ENCODE data around the gene DAB2IP.

The DAB2IP gene

DNA sequence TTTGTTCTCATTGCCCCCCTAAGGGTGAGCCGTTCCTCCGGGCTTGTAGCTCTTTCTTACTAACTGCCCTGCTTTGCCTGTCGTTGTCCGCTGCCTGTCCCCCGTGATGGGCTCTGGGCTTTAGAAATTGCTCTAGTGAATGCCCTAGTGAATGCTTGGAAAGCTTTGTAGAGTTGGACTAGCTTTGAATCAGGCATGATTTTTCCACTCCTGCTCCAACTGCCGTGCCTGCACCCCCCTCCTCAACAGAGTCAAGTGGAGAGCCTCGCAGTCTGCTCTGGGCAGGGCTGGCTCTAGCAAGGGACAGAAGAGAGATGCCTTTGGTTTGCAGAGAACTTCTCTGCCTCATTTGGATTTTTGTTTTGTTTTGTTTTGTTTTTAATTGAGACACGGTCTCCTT is 46.8 kb upstream of the DAB2IP start:
- no peaks in the 10 kb centered on the region for H4K20me1 ChIP-seq (ENCODE audit: control insufficient read depth, insufficient read depth, low read depth, low read length)
- H3K36me3 ChIP-seq (ENCODE audit: control insufficient read depth, low read length), result no peaks in the 10 kb centered on the region
- H3F3A ChIP-seq (ENCODE audit: control insufficient read depth, insufficient read depth), result no peaks in the 10 kb centered on the region
- H3K4me1 ChIP-seq (ENCODE audit: control insufficient read depth, low read length), result peaks cover 5% of the 10 kb centered on the region; the same call in 1 of the 2 replicates
- TF ChIP-seq, protein P1, sequence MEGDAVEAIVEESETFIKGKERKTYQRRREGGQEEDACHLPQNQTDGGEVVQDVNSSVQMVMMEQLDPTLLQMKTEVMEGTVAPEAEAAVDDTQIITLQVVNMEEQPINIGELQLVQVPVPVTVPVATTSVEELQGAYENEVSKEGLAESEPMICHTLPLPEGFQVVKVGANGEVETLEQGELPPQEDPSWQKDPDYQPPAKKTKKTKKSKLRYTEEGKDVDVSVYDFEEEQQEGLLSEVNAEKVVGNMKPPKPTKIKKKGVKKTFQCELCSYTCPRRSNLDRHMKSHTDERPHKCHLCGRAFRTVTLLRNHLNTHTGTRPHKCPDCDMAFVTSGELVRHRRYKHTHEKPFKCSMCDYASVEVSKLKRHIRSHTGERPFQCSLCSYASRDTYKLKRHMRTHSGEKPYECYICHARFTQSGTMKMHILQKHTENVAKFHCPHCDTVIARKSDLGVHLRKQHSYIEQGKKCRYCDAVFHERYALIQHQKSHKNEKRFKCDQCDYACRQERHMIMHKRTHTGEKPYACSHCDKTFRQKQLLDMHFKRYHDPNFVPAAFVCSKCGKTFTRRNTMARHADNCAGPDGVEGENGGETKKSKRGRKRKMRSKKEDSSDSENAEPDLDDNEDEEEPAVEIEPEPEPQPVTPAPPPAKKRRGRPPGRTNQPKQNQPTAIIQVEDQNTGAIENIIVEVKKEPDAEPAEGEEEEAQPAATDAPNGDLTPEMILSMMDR (IDR thresholded peaks at IDR 0.05; ENCODE audit: low read depth, low read length, poor library complexity, severe bottlenecking), result no peak
- no peaks in the 10 kb centered on the region for H3K9me3 ChIP-seq (ENCODE audit: control insufficient read depth, insufficient read depth, low read length)
- no peak overlapping the region for H3K4me2 ChIP-seq (ENCODE audit: low read length)
- H3K79me2 ChIP-seq (ENCODE audit: control insufficient read depth, low read length), result no peaks in the 10 kb centered on the region
- H3K27ac ChIP-seq (ENCODE audit: low read depth, low read length), result no peak overlapping the region
- H3K27me3 ChIP-seq (ENCODE audit: control insufficient read depth, low read length), result peaks cover 15% of the 10 kb centered on the region
- no peaks in the 10 kb centered on the region for H3K9me2 ChIP-seq (replicated peaks; ENCODE audit: control insufficient read depth, low read length)
- H3K4me3 ChIP-seq (ENCODE audit: low read length), result no peak overlapping the region

DNA sequence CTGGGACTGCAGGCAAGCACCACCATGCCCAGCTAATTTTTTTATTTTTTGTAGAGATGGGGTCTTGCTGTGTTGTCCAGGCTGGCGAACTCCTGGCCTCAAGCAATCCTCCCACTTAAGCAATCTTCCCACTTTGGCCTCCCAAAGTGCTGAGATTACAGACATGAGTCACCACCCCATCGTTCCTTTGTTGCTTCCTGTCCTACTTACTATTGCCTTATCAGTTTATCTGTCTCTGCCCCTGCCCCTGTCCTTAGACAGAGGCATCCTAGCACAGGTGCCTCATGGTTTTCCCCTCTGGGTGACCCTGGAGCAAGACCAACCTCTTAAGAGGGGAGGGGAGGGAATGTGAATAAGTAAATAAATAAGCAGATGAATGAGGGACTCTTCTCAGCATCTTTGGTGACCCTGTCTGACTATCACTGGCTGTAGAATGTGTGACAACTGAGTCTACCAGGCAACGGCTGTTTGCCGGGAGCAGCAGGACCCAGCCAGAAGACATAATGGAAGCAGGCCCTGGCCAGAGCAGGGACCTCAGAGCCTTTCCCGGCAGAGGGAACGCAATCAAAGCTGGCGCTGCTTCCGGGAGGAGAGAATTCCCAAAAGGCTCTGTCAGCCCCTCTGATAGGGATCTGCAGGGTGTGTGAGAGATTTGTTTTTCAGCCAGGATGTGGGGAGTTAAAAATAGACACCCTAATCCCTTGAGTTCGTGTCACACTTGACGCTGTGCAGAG is 43.8 kb upstream of the DAB2IP start:
- H4K20me1 ChIP-seq (ENCODE audit: control insufficient read depth, insufficient read depth, low read depth, low read length), result no peaks in the 10 kb centered on the region
- H3K4me1 ChIP-seq (ENCODE audit: control insufficient read depth, low read length), result peaks cover 6% of the 10 kb centered on the region; the same call in 1 of the 2 replicates
- peaks cover 20% of the 10 kb centered on the region for H3K27me3 ChIP-seq (ENCODE audit: control insufficient read depth, low read length)
- H3K4me2 ChIP-seq (ENCODE audit: low read length), result no peak overlapping the region
- no peak overlapping the region for H3K4me3 ChIP-seq (ENCODE audit: low read length)
- no peaks in the 10 kb centered on the region for H3K9me3 ChIP-seq (ENCODE audit: control insufficient read depth, insufficient read depth, low read length)
- no peaks in the 10 kb centered on the region for H3K36me3 ChIP-seq (ENCODE audit: control insufficient read depth, low read length)
- no peaks in the 10 kb centered on the region for H3F3A ChIP-seq (ENCODE audit: control insufficient read depth, insufficient read depth)
- TF ChIP-seq, protein P1 (IDR thresholded peaks at IDR 0.05; ENCODE audit: low read depth, low read length, poor library complexity, severe bottlenecking), result no peak
- TF ChIP-seq EZH2phosphoT487 (IDR thresholded peaks at IDR 0.05; ENCODE audit: borderline replicate concordance, low read length), result no peak
- no peak overlapping the region for H3K27ac ChIP-seq (ENCODE audit: low read depth, low read length)
- no peaks in the 10 kb centered on the region for H3K9me2 ChIP-seq (replicated peaks; ENCODE audit: control insufficient read depth, low read length)
- no peaks in the 10 kb centered on the region for H3K79me2 ChIP-seq (ENCODE audit: control insufficient read depth, low read length)

DNA sequence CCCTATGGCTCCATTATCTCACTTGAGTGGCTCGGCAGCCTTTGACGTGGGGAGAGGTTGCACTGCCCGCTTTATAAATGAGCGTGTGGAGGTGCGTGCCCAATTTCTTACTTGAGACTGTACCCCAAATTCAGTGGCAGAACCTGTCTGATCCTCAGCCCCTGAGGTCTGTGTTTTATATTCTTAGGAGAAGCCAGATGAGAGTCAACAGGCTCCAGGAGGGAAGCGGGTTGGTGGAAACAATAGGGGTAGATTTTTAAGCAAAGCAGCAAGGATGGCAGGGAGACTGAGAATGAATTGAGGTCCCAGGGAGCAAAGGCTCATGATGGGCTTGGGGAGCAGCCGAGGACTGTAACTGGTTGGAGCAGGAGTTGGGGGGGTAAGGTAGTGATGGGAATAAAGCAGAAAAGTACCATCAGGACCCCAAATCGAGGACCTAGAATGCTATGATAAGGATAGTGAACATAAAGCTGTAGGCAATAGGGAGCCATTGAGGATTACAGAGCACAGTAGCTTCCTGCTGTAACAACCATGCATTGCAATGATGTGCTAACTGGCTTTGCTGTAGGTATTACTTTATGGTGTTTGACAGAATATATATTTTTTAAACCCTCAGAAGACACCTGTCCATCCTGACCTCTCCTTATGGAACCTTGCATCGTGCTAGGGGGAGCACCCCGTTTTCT is 43.1 kb upstream of the DAB2IP start:
- Histone ChIP-seq H3K27ac (ENCODE audit: low read depth, low read length) (no peak overlapping the region), H3F3A (ENCODE audit: control insufficient read depth, insufficient read depth) (no peaks in the 10 kb centered on the region), H3K9me2 (replicated peaks; ENCODE audit: control insufficient read depth, low read length) (no peaks in the 10 kb centered on the region), H3K36me3 (ENCODE audit: control insufficient read depth, low read length) (no peaks in the 10 kb centered on the region), H3K79me2 (ENCODE audit: control insufficient read depth, low read length) (no peaks in the 10 kb centered on the region), H3K4me3 (ENCODE audit: low read length) (no peak overlapping the region), H3K4me2 (ENCODE audit: low read length) (no peak overlapping the region), H3K9me3 (ENCODE audit: control insufficient read depth, insufficient read depth, low read length) (no peaks in the 10 kb centered on the region), H3K27me3 (ENCODE audit: control insufficient read depth, low read length) (peaks cover 26% of the 10 kb centered on the region), H3K4me1 (ENCODE audit: control insufficient read depth, low read length) (peaks cover 13% of the 10 kb centered on the region), H4K20me1 (ENCODE audit: control insufficient read depth, insufficient read depth, low read depth, low read length) (no peaks in the 10 kb centered on the region)
- TF ChIP-seq EZH2phosphoT487 (IDR thresholded peaks at IDR 0.05; ENCODE audit: borderline replicate concordance, low read length), result no peak
- TF ChIP-seq, protein P1 (IDR thresholded peaks at IDR 0.05; ENCODE audit: low read depth, low read length, poor library complexity, severe bottlenecking), result no peak
